GM19438 (cell line): Measurements from ENCODE around the gene PPIL6.
"Not testable (repeated sequence)": the region's sequence is repeated elsewhere in the genome, so short reads cannot be mapped to it uniquely, and the experiment has no call there.

Experiments used
- ATAC-seq: cut with Tn5 transposase; IDR thresholded peaks from one replicate; pipeline ENCODE4 v1.9.1; 2021; ENCODE audit warnings: low read depth; ENCODE audit not compliant: unreplicated experiment

PPIL6 gene

GRCh38 chr6:109467696-109468095 lies 27.3 kb upstream of the PPIL6 start:
- no peak for ATAC-seq

GRCh38 chr6:109466212-109466923 lies 25.9 kb upstream of the PPIL6 start:
- no peak for ATAC-seq

DNA sequence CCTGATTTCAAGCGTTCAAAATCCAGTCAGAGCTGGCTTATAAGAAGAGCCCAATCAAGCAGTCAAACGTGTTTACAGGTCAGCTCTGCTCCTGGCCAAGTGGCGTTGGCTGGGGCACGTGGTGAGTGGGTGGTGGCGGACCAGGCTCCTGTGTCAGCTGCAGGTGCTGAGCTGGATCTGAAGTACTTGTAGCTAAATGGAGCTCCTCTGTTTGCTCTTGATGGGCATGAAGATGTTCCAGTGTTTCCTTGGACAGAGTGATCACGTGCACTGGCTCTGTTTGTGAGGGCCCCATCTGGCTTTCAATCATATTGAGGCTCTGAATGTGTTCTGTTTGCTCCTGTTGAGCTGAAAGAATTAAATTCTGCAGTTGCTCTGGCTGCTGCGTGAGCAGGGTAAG lies 25.3 kb upstream of the PPIL6 start:
- no peak for ATAC-seq

- ATAC-seq = no peak
Measured at GRCh38 chr6:109461733-109462526, 21.5 kb upstream of the PPIL6 start.

DNA sequence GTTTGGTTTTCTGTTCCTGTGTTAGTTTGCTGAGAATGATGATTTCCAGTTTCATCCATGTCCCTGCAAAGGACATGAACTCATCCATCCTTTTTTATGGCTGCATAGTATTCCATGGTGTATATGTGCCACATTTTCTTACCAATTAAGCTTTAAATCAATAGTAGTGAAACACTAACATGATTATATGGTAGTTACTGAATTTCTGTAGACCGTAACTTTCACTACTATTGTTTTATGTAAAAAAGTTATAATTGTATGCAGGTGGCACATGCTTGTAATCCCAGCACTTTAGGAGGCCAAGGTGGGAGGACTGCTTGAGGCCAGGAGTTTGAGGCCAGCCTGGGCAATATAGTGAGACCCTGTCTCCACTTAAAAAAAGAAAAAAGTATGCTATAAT lies 20.8 kb upstream of the PPIL6 start:
- not testable (repeated sequence) for ATAC-seq

DNA sequence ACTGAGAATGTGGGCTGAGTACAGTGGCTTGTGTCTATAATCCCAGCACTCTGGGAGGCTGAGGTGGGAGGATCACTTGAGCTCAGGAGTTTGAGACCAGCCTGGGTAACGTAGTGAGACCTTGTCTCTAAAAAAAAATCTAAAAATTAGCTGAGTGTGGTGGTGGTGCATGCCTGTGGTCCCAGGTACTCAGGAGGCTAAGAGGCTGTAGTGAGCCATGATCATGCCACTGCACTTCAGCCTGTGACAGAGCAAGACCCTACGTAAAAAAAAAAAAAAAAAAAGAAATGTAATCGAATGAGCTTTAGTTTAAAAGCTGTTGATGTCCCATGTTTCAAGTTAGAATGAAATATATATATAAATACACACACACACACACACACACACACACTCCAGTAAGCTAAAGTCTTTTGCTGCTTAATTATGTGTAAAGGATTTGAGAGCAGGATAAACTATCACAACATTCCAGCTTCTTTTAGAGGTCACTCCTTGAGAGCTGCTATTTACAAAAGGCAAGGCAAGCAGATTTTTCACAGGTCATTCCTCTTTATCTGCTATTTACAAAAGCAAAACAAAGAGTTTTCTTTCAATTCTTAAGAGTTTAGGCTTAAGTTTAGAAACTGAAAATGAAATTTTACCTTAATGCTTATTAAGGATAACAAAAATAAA lies 19.9 kb upstream of the PPIL6 start:
- ATAC-seq = no peak

DNA sequence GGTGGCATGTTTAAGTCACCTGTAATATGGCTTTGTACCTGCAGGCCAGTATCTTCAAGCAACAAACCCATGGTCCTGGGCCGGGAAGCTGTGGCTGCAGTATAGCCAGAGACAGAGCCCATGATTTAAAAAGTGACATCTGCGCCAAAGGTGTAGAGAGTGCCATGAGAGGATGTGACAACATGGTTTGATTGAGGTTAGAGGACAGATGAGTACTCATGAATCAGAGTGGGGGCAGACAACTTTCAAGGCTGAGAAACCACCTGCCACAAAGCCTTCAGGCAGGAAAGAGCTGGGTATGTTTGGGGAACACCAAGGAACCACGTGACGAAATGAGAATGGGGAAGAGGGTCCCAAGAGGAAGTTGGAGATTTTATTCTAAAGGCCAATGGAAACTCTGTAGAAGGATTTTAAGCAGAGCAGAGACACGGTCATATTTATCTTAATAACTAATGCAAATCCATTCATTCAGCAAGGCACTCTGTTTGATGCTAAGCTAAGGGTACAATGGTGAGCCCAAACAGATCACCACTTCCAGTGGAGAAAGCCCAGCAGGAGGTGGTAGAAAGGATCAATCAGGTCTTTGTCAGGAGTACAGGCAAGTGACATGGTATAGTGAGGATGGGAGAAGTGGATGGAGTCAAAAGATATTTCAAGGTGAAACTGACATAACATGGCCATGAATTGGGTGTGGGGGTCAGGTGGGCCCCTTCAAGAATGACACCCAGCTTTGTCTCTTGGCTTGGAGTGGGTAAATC lies 18.5 kb upstream of the PPIL6 start:
- ATAC-seq = no peak

- no peak for ATAC-seq
Measured at GRCh38 chr6:109457562-109457996, 17.2 kb upstream of the PPIL6 start.

DNA sequence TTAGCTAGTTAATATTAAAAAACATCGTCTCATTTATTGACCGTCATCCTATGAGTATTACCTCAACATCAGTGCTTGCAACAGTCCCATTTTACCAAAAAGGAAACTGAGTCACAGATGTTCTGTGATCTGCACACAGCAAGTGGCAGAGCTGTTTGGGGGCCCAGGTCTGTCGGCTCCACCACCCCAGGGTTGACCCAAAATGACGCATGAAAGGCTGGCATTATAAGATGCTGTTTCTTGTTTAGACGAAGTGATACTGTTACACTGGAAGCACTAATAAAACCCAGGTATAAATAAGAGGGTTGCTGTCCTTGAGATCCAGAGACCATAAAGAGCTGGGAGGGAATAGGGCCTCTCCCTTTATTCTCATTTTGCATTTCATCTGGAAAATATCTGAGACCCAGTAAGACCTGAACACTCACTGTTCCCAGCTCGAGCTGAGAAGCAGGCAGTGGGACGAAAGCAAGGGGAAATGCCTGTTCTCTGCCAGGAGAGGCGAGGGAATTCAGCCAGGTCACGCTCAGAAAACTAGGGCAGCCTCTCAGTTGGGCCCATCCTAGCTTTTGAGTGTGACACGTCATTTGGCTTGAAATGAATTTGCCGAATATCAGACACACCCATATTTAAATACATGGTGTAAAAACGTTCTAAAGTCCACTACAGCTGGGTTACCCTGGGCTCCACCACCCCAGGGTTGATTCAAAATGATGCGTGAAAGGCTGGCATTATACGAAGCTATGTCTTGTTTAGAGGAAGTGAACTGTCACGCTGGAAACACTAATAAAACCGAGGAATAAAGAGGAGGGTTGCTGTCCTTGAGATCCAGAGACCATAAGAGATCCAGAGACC lies 16.5 kb upstream of the PPIL6 start:
- ATAC-seq = no peak

- peak; percentile 7 for ATAC-seq
Measured at GRCh38 chr6:109456111-109456583, 15.7 kb upstream of the PPIL6 start.

DNA sequence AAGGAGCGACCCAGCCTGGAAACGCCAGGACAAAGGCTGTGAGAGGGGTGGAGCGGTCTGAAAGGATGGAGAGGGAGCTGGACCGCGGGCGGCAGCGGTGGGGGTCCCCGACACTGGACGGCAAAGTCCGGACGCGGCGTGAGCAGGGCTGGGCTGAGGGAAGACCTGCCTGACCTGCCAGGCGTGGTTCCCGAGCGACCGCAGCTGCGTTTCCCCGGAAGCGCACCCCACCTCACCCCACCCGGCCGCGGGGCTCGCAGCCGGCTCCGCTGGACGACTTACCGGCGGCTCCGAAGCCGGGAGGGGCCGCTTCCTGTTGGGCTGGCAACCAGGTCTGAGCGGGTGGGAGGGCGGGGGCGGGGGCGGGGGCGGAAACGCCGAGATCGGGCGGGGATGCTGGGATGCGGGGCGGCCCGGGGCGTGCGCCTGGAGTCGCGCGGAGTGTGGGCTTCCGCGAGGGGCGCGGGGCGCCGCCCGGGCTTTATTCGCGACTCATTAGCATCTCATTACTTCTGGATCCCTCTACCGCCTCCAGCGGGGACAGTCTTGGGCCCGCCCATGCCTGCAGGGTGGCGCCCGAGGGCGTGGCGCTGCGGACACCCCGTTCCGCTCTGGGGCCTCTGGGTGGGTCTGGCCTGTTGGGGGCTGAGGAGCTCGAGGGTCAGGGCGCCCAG lies 15.1 kb upstream of the PPIL6 start, which contains the start of gene MICAL1:
Gene MICAL1 (minus strand): TSS at position 336 of the 674 bp plus-strand sequence. CDS start 1,576 bp downstream, outside the sequence.
- peak; percentile 52 for ATAC-seq

DNA sequence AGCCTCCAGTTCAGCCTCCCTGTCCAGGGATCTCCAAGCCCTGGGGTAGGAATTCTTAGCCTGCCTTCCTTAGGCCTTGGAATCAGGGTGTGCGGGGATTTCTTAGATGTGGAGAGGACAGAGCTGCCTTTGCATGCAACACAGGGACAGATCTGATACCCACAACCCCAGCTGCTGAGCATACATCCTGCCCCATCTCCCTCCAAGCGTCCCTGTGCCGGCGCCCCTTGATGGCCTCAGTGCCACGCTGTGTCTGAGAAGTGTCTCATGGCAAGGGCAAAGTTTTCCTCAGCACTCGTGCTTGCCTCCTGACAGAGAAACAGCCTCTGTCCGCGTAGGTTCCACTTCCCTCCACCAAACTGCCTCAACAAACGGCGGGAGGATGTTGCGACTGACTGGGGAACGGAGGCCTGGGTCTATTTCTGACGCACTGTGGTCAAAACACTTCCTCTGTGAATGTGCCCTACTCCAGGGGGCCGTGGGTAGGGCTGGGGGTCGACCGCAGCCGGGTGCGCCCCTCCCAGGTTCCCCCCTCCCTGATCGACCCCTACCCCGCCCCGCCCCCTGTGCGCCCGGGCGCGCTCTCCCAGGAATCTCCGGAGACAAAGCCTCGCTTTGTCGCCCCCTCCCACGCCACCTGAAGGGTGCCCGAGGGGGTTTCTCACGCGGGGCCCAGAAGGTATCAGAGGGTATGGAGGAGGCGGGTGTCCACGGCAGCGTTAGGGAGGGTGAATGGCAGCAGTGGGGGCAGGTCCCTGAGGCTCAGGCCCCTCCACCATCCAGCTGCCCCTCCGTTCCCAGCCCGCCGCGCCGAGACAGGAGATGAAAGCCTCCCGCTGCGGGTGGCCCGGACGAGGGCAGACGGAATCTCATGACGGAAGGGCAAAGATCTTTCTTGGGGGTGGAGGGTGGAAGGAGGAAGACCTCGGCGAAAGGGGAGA lies 14.3 kb upstream of the PPIL6 start:
- peak; percentile 35 for ATAC-seq

GRCh38 chr6:109453594-109454495 lies 13.4 kb upstream of the PPIL6 start:
- ATAC-seq = no peak

GRCh38 chr6:109453156-109453555 lies 12.7 kb upstream of the PPIL6 start:
- no peak for ATAC-seq

- ATAC-seq = no peak
Measured at GRCh38 chr6:109452181-109452580, 11.8 kb upstream of the PPIL6 start.

DNA sequence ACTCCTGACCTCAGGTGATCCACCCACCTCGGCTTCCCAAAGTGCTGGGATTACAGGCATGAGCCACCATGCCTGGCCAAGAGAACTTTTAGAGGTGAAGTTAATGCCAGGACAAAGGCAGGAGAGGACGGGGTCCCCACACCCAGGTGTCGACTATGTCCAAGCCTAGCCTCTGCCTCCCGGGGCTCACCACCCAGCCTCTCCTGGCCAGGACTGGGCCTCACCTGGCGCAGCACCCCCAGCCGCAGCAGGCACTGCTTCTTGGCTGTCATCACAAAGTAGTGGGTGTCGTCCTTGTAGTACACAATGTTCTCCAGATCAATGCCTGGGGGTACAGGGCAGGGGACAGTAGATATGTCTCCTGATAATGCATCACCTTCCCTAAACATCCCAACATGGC lies 10.9 kb upstream of the PPIL6 start:
- no peak for ATAC-seq

GRCh38 chr6:109450801-109451200 lies 10.4 kb upstream of the PPIL6 start:
- ATAC-seq = no peak
